ENCODE results near the gene TMEM9B. TPM values are rescaled to one million over a fixed set of nuclear protein-coding genes. Genes with fewer than 3 reads are reported as not detected.
A peak's percentile ranks its signal among the peaks of the same experiment; 100 is the strongest.
"Not testable (repeated sequence)": the region's sequence is repeated elsewhere in the genome, so short reads cannot be mapped to it uniquely, and the experiment has no call there.

The TMEM9B gene
- total and polyA plus RNA-seq, 9 donors, result 25.2 to 39.8 (median 36.3) TPM

GRCh38 chr11:9002920-9003572, 38.8 kb upstream of the TMEM9B start:
- Histone ChIP-seq H3K9me3 (replicated peaks; ENCODE audit: control insufficient read depth, low read depth, low read length) (no peaks in the 10 kb centered on the region), H3K4me1 (ENCODE audit: control insufficient read depth, insufficient read depth, low read length) (peaks cover 16% of the 10 kb centered on the region), H3K27ac (ENCODE audit: low read length) (no peak overlapping the region), H3K36me3 (ENCODE audit: control insufficient read depth, insufficient read depth, low read length) (no peaks in the 10 kb centered on the region), H3K4me3 (ENCODE audit: low read length) (peak overlapping the region; percentile 48), H3K27me3 (ENCODE audit: control insufficient read depth, insufficient read depth, low read length) (peaks cover 44% of the 10 kb centered on the region)
- 4% methylated on average over 4 of the region's 8 CpGs for WGBS (ENCODE audit: insufficient coverage)
- DNase-seq, result no peak

DNA sequence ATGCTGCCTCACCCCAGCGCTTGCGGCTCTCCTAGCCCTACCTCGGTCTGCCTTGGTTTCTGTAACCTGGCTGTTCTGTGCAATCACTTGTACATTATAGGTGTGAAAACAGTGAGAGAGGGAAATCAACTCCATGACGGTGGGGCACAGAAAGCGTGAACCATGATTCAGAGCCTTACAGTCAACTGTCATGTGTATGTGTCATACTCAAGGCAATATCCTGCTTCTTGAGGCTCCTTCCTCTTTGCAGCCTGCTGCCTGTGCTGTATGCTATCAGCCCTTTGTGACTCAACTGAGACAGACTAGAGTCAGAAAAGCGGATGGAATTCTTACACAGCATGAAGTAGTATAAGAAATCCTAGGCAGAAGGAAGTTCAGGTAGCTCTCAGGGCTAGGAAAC, 37.5 kb upstream of the TMEM9B start:
- Histone ChIP-seq H3K36me3 (ENCODE audit: control insufficient read depth, insufficient read depth, low read length) (no peaks in the 10 kb centered on the region), H3K4me3 (ENCODE audit: low read length) (no peak overlapping the region), H3K9me3 (replicated peaks; ENCODE audit: control insufficient read depth, low read depth, low read length) (no peaks in the 10 kb centered on the region), H3K27me3 (ENCODE audit: control insufficient read depth, insufficient read depth, low read length) (peaks cover 41% of the 10 kb centered on the region), H3K27ac (ENCODE audit: low read length) (no peak overlapping the region), H3K4me1 (ENCODE audit: control insufficient read depth, insufficient read depth, low read length) (peaks cover 16% of the 10 kb centered on the region)
- peak; percentile 22 for DNase-seq
- 80% methylated on average over 2 of the region's 6 CpGs for WGBS (ENCODE audit: insufficient coverage)

GRCh38 chr11:8998017-8998416, 33.8 kb upstream of the TMEM9B start:
- Histone ChIP-seq H3K4me3 (ENCODE audit: low read length) (no peak overlapping the region), H3K4me1 (ENCODE audit: control insufficient read depth, insufficient read depth, low read length) (peaks cover 3% of the 10 kb centered on the region), H3K27me3 (ENCODE audit: control insufficient read depth, insufficient read depth, low read length) (peaks cover 17% of the 10 kb centered on the region), H3K36me3 (ENCODE audit: control insufficient read depth, insufficient read depth, low read length) (no peaks in the 10 kb centered on the region), H3K9me3 (replicated peaks; ENCODE audit: control insufficient read depth, low read depth, low read length) (no peaks in the 10 kb centered on the region), H3K27ac (ENCODE audit: low read length) (no peak overlapping the region)
- DNase-seq, result no peak
- 67% methylated on average over 1 of the region's 2 CpGs for WGBS (ENCODE audit: insufficient coverage)

- peaks cover 12% of the 10 kb centered on the region for H3K27me3 ChIP-seq (ENCODE audit: control insufficient read depth, insufficient read depth, low read length)
- no peaks in the 10 kb centered on the region for H3K9me3 ChIP-seq (replicated peaks; ENCODE audit: control insufficient read depth, low read depth, low read length)
- H3K4me1 ChIP-seq (ENCODE audit: control insufficient read depth, insufficient read depth, low read length), result no peaks in the 10 kb centered on the region
- WGBS (ENCODE audit: insufficient coverage), result no CpG with 5 or more reads among the region's 3 CpGs
- H3K4me3 ChIP-seq (ENCODE audit: low read length), result no peak overlapping the region
- no peaks in the 10 kb centered on the region for H3K36me3 ChIP-seq (ENCODE audit: control insufficient read depth, insufficient read depth, low read length)
- no peak overlapping the region for H3K27ac ChIP-seq (ENCODE audit: low read length)
- no peak for DNase-seq
Measured at GRCh38 chr11:8997451-8997850, 33.2 kb upstream of the TMEM9B start.

DNA sequence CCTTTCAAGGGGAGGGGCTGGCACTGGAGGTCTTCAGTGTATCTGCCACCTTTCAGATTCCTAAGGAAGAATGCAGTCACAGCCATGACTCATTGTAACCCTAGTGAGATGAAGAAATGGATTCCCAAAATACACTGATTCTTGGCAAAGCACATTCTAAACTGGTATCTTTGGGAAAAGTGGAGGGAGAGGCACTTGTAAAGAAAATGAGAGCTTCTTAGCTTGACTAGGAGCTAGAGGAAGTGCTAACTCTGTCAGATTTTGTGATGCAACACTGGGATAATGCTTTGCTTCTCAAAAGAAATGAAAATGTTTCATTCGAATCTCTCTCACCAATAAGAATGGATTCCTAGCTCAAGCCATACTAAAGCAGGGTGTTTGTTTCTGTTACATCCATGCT, 25.2 kb upstream of the TMEM9B start:
- H3K9me3 ChIP-seq (replicated peaks; ENCODE audit: control insufficient read depth, low read depth, low read length), result no peaks in the 10 kb centered on the region
- H3K36me3 ChIP-seq (ENCODE audit: control insufficient read depth, insufficient read depth, low read length), result no peaks in the 10 kb centered on the region
- H3K4me3 ChIP-seq (ENCODE audit: low read length), result no peak overlapping the region
- H3K4me1 ChIP-seq (ENCODE audit: control insufficient read depth, insufficient read depth, low read length), result no peaks in the 10 kb centered on the region
- H3K27ac ChIP-seq (ENCODE audit: low read length), result no peak overlapping the region
- DNase-seq, result no peak
- no CpG with 5 or more reads among the region's 1 CpG for WGBS (ENCODE audit: insufficient coverage)
- H3K27me3 ChIP-seq (ENCODE audit: control insufficient read depth, insufficient read depth, low read length), result no peaks in the 10 kb centered on the region

DNA sequence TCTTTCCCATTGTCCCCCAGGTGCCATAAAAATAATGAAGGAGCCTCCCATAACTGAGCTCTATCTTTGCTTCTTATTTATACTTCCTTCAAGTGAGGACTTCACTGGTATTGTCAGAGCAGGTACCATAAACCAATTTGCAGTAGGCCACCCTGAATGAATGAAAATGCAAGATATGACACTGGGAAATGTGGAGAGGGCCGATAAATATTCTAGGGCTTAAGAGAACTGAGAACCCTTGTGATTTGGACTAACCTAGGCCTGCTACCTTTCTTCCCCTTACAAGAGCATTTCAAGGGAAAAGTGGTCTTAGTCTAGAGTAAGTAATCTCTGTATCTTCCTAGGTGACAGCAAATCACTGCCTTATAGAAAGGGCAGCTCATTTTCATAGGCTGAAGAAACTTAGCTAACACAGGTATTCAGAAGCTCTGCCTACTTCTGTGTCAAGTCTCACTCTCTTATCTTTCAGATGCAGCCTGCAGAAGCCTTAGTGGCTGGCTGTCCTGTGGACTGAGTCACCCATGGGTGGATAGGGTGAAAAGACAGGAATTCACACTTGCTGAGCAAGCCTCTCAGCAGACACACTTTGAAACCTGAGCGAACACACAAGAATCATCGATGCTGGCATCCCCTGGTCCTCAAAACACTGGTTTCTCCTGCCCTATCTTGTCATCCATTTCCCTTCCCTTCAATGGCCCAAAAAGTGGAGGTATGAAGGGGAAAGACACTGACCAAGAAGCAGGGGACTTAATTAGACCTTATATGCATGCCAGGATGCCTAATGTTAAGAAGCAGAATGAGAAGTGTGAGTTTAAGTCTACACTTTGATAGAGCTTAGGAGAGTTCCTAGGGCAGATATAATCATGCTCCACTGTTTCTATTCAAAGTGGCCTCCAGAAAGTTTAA, 24.3 kb upstream of the TMEM9B start:
- Histone ChIP-seq H3K27ac (ENCODE audit: low read length) (no peak overlapping the region), H3K9me3 (replicated peaks; ENCODE audit: control insufficient read depth, low read depth, low read length) (no peaks in the 10 kb centered on the region), H3K4me1 (ENCODE audit: control insufficient read depth, insufficient read depth, low read length) (no peaks in the 10 kb centered on the region), H3K36me3 (ENCODE audit: control insufficient read depth, insufficient read depth, low read length) (no peaks in the 10 kb centered on the region), H3K27me3 (ENCODE audit: control insufficient read depth, insufficient read depth, low read length) (no peaks in the 10 kb centered on the region), H3K4me3 (ENCODE audit: low read length) (no peak overlapping the region)
- WGBS (ENCODE audit: insufficient coverage), result no CpG with 5 or more reads among the region's 3 CpGs
- DNase-seq, result no peak

DNA sequence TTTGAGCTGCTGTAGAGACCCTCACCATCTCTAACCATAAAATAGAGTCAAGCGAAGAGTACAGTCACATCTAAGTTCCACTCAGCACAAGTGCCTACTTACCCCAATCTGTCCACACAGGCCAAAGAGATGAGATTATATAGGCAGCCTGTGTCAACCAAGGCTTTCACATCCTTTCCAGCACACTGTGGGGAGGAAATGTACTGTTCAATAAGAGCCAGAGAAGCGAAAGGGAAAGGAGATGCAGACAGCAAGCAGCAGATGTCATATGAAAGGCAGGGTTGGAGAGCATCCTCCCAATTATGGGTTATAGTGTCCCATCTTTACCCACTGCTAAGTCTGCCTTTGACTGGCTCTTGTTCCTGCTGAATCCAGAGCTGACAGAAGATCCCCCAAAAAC, 23.2 kb upstream of the TMEM9B start:
- Histone ChIP-seq H3K9me3 (replicated peaks; ENCODE audit: control insufficient read depth, low read depth, low read length) (no peaks in the 10 kb centered on the region), H3K27me3 (ENCODE audit: control insufficient read depth, insufficient read depth, low read length) (no peaks in the 10 kb centered on the region), H3K4me3 (ENCODE audit: low read length) (no peak overlapping the region), H3K4me1 (ENCODE audit: control insufficient read depth, insufficient read depth, low read length) (no peaks in the 10 kb centered on the region), H3K36me3 (ENCODE audit: control insufficient read depth, insufficient read depth, low read length) (no peaks in the 10 kb centered on the region), H3K27ac (ENCODE audit: low read length) (no peak overlapping the region)
- DNase-seq, result no peak
- no CpG with 5 or more reads among the region's 2 CpGs for WGBS (ENCODE audit: insufficient coverage)

GRCh38 chr11:8986772-8987171, 22.5 kb upstream of the TMEM9B start:
- H3K9me3 ChIP-seq (replicated peaks; ENCODE audit: control insufficient read depth, low read depth, low read length); DNase-seq; H3K4me3 ChIP-seq (ENCODE audit: low read length); H3K27me3 ChIP-seq (ENCODE audit: control insufficient read depth, insufficient read depth, low read length); H3K4me1 ChIP-seq (ENCODE audit: control insufficient read depth, insufficient read depth, low read length); H3K36me3 ChIP-seq (ENCODE audit: control insufficient read depth, insufficient read depth, low read length); H3K27ac ChIP-seq (ENCODE audit: low read length): not testable (repeated sequence)
- 96% methylated on average over 5 of the region's 6 CpGs for WGBS (ENCODE audit: insufficient coverage)

GRCh38 chr11:8985462-8985861, 21.2 kb upstream of the TMEM9B start:
- DNase-seq, result no peak
- H3K4me3 ChIP-seq (ENCODE audit: low read length), result no peak overlapping the region
- H3K36me3 ChIP-seq (ENCODE audit: control insufficient read depth, insufficient read depth, low read length), result no peaks in the 10 kb centered on the region
- H3K27me3 ChIP-seq (ENCODE audit: control insufficient read depth, insufficient read depth, low read length), result no peaks in the 10 kb centered on the region
- no peak overlapping the region for H3K27ac ChIP-seq (ENCODE audit: low read length)
- H3K9me3 ChIP-seq (replicated peaks; ENCODE audit: control insufficient read depth, low read depth, low read length), result no peaks in the 10 kb centered on the region
- 80% methylated on average over 1 of the region's 5 CpGs for WGBS (ENCODE audit: insufficient coverage)
- no peaks in the 10 kb centered on the region for H3K4me1 ChIP-seq (ENCODE audit: control insufficient read depth, insufficient read depth, low read length)

GRCh38 chr11:8983552-8983951, 19.3 kb upstream of the TMEM9B start:
- no peak for DNase-seq
- Histone ChIP-seq H3K36me3 (ENCODE audit: control insufficient read depth, insufficient read depth, low read length) (no peaks in the 10 kb centered on the region), H3K4me1 (ENCODE audit: control insufficient read depth, insufficient read depth, low read length) (no peaks in the 10 kb centered on the region), H3K9me3 (replicated peaks; ENCODE audit: control insufficient read depth, low read depth, low read length) (no peaks in the 10 kb centered on the region), H3K27me3 (ENCODE audit: control insufficient read depth, insufficient read depth, low read length) (no peaks in the 10 kb centered on the region), H3K4me3 (ENCODE audit: low read length) (no peak overlapping the region), H3K27ac (ENCODE audit: low read length) (no peak overlapping the region)
- 88% methylated on average over 1 of the region's 2 CpGs for WGBS (ENCODE audit: insufficient coverage)
